HepG2 (cell line): ENCODE measurements around the gene PRSS36. TPM values are rescaled to one million over a fixed set of nuclear protein-coding genes. Genes with fewer than 3 reads are reported as not detected.
A peak's percentile ranks its signal among the peaks of the same experiment; 100 is the strongest.

ENCODE experiments used
- ATAC-seq: fragments of 200-7000 bp; cut with Tn5 transposase; 3 replicates; pipeline ENCODE4 v1.9.1; 2020; ENCODE audit warnings: mild to moderate bottlenecking, moderate library complexity
- BruUV-seq: library from RNA; stranded (reverse); fragments of 400-500 nt; replicated peaks from 2 replicates; lab custom pipeline; 2021; lab: Mats Ljungman, UMichigan
- CTCF ChIA-PET: fragments of 300-600 bp; formaldehyde crosslinking; extraction: SDS; loops from one replicate; lab custom pipeline; 2021; ENCODE audit warnings: low total read pairs, inconsistent platforms, low intra/inter-chr PET ratio; lab: Yijun Ruan, JAX
- POLR2A ChIA-PET: fragments of 350-600 bp; sonication (Branson Sonifier 250); formaldehyde crosslinking; loops from one replicate; lab custom pipeline; 2020; ENCODE audit warnings: antibody characterized with exemption, inconsistent platforms; lab: Yijun Ruan, JAX
- DNase-seq: peaks from one replicate; pipeline ENCODE4 v3.0.0-alpha.2; 2015; ENCODE audit warnings: low spot score
- FAIRE-seq: peaks from 3 replicates; lab custom pipeline; 2011; peaks lifted over from hg19 to GRCh38; lab: Jason Lieb, UNC
- H2AFZ ChIP-seq: one replicate; pipeline ENCODE4 v1.6.1; 2011; ENCODE audit warnings: low read length, inconsistent platforms
- H3K27ac ChIP-seq: fragments of 300-600 bp; 3 replicates; pipeline ENCODE4 v1.8.0; 2011; ENCODE audit warnings: mixed run types, mild to moderate bottlenecking, mixed read lengths, low read length, inconsistent platforms; ENCODE audit not compliant: insufficient read depth; ENCODE audit errors: extremely low read length
- H3K27me3 ChIP-seq, 2 experiments: fragments of 200-600 bp in 1 of 2; 2 replicates in 1 of 2; 3 replicates in 1 of 2; pipeline versions ENCODE4 v1.6.0 to v1.8.0; 2011; ENCODE audit warnings: low read length in 2 of 2, mild to moderate bottlenecking in 2 of 2, moderate library complexity in 2 of 2, inconsistent platforms in 1 of 2; ENCODE audit not compliant: insufficient read depth in 2 of 2, control insufficient read depth in 1 of 2
- H3K36me3 ChIP-seq, 2 experiments: fragments of 200-600 bp in 1 of 2; replicated peaks in 1 of 2; 2 replicates in 1 of 2; 3 replicates in 1 of 2; pipeline versions ENCODE4 v1.5.1 to v1.8.0; 2011; ENCODE audit warnings: low read length in 2 of 2, inconsistent platforms in 1 of 2; ENCODE audit not compliant: insufficient read depth in 2 of 2, control insufficient read depth in 1 of 2
- H3K4me1 ChIP-seq: 2 replicates; pipeline ENCODE4 v1.5.1; 2012; ENCODE audit warnings: low read length, inconsistent platforms; ENCODE audit not compliant: insufficient read depth
- H3K4me2 ChIP-seq: 2 replicates; pipeline ENCODE4 v1.6.0; 2011; ENCODE audit warnings: low read depth, low read length, inconsistent platforms
- H3K4me3 ChIP-seq, 3 experiments: fragments of 200-600 bp in 1 of 3; sonication (generic), shearing (Covaris generic) in 1 of 3; replicated peaks in 1 of 3; 2 replicates each; pipeline ENCODE4 v1.5.1; 2011 to 2016; ENCODE audit warnings: low read length in 3 of 3, inconsistent platforms in 2 of 3, low read depth in 2 of 3, mild to moderate bottlenecking in 2 of 3, control low read depth in 1 of 3, mixed read lengths in 1 of 3; ENCODE audit not compliant: insufficient read depth in 1 of 3
- H3K79me2 ChIP-seq: one replicate; pipeline ENCODE4 v1.6.1; 2011; ENCODE audit warnings: low read length, inconsistent platforms; ENCODE audit not compliant: insufficient read depth
- H3K9ac ChIP-seq: 2 replicates; pipeline ENCODE4 v1.6.0; 2011; ENCODE audit warnings: mild to moderate bottlenecking, low read depth, low read length, inconsistent platforms; ENCODE audit not compliant: insufficient read depth
- H3K9me3 ChIP-seq: 2 replicates; pipeline ENCODE4 v1.5.1; 2012; ENCODE audit warnings: mild to moderate bottlenecking, low read length
- H4K20me1 ChIP-seq: 2 replicates; pipeline ENCODE4 v1.6.0; 2011; ENCODE audit warnings: inconsistent platforms, mild to moderate bottlenecking, low read length, moderate library complexity; ENCODE audit not compliant: insufficient read depth
- AGO2 ChIP-seq: fragments of 200-400 bp; formaldehyde crosslinking; optimal IDR thresholded peaks from 2 replicates; pipeline ENCODE3; 2017; ENCODE audit warnings: mild to moderate bottlenecking, low read depth, low read length, moderate library complexity
- AKAP8 ChIP-seq: sonication (generic); formaldehyde crosslinking; IDR thresholded peaks from 2 replicates; pipeline ENCODE4 v1.5.1; 2020; ENCODE audit warnings: mild to moderate bottlenecking, missing genetic modification reagents
- ARNT ChIP-seq: fragments of 450-650 bp; IDR thresholded peaks from 2 replicates; pipeline ENCODE4 v1.6.1; 2017
- DBP ChIP-seq: sonication (generic); formaldehyde crosslinking; IDR thresholded peaks from 2 replicates; pipeline ENCODE4 v1.4.0; 2020; ENCODE audit warnings: missing genetic modification reagents; ENCODE audit errors: not compliant biosample characterization
- EEA1 ChIP-seq: sonication (generic); formaldehyde crosslinking; IDR thresholded peaks from 2 replicates; pipeline ENCODE4 v1.5.1; 2020; ENCODE audit warnings: mild to moderate bottlenecking, missing genetic modification reagents, borderline replicate concordance
- GMEB1 ChIP-seq: sonication (generic); formaldehyde crosslinking; IDR thresholded peaks from 2 replicates; pipeline ENCODE4 v1.5.1; 2020; ENCODE audit warnings: missing genetic modification reagents, mild to moderate bottlenecking, borderline replicate concordance
- JUNB ChIP-seq: sonication (generic); formaldehyde crosslinking; IDR thresholded peaks from 2 replicates; pipeline ENCODE4 v1.8.0; 2022; ENCODE audit warnings: missing genetic modification reagents, mild to moderate bottlenecking, borderline replicate concordance
- KLF13 ChIP-seq: sonication (generic); formaldehyde crosslinking; IDR thresholded peaks from 2 replicates; pipeline ENCODE4 v1.4.0; 2020; ENCODE audit warnings: mild to moderate bottlenecking, missing genetic modification reagents
- NCOA1 ChIP-seq: sonication (generic); formaldehyde crosslinking; IDR thresholded peaks from 2 replicates; pipeline ENCODE4 v1.9.0; 2021; ENCODE audit warnings: missing genetic modification reagents
- NCOA2 ChIP-seq: sonication (generic); formaldehyde crosslinking; IDR thresholded peaks from 2 replicates; pipeline ENCODE4 v1.8.0; 2022; ENCODE audit warnings: inconsistent platforms
- RBFOX2 ChIP-seq: fragments of 200-400 bp; formaldehyde crosslinking; IDR thresholded peaks from 2 replicates; pipeline ENCODE4 v1.6.1; 2017; ENCODE audit warnings: low read depth, mild to moderate bottlenecking, low read length
- RFXAP ChIP-seq: sonication (generic); formaldehyde crosslinking; IDR thresholded peaks from 2 replicates; pipeline ENCODE4 v1.4.0; 2020; ENCODE audit warnings: missing genetic modification reagents, borderline replicate concordance
- ZNF333 ChIP-seq: sonication (generic); formaldehyde crosslinking; IDR thresholded peaks from 2 replicates; pipeline ENCODE4 v1.4.0; 2020; ENCODE audit warnings: mild to moderate bottlenecking, missing genetic modification reagents, borderline replicate concordance
- ZNF777 ChIP-seq: sonication (generic); formaldehyde crosslinking; IDR thresholded peaks from 2 replicates; pipeline ENCODE4 v1.4.0; 2020; ENCODE audit warnings: missing genetic modification reagents
- WGBS: methylation state at CpG from one replicate; pipeline ENCODE4 v1.1.6; 2017; ENCODE audit warnings: low lambda C conversion rate; 5-methylcytosine and 5-hydroxymethylcytosine counted together
- in situ Hi-C: cut with HindIII; loops from 2 replicates; pipeline ENCODE4 v1.10.0; 2017; ENCODE audit warnings: low pct_unique_long_range_greater_than_20kb; ENCODE audit not compliant: extremely low pct_ligation_motif_present
- intact Hi-C: fragments of 100-400 bp; cut with micrococcal nuclease; formaldehyde crosslinking; loops from one replicate; pipeline ENCODE4 v1.10.0; 2022; ENCODE audit not compliant: unreplicated experiment
- polyA plus RNA-seq, 8 experiments: library from polyadenylated mRNA; depleted of rRNA in 3 of 8; stranded (reverse) in 7 of 8; unstranded in 1 of 8; fragments of >200 nt; fragmentation: Illumina TruSeq in 4 of 8; extraction: Trizol in 4 of 8; gene quantifications; 2 replicates each; pipeline versions ENCODE4 v1.2.1 to v1.2.3, GENCODE V29; 2011 to 2016; ENCODE audit warnings: low read depth in 4 of 8, missing spikeins in 1 of 8, mixed read lengths in 1 of 8; ENCODE audit not compliant: insufficient read depth in 1 of 8
- total RNA-seq, 5 experiments: library from RNA; depleted of rRNA; stranded (reverse); fragments of >200 nt; fragmentation: Illumina TruSeq; extraction: Trizol; gene quantifications; 2 replicates each; pipeline ENCODE4 v1.2.3, GENCODE V29; 2016; ENCODE audit warnings: low read depth in 1 of 5
- TF ChIP-seq, protein P1 (sequence below): sonication (generic); formaldehyde crosslinking; IDR thresholded peaks from 2 replicates; pipeline ENCODE4 v1.8.0; 2022; ENCODE audit warnings: mild to moderate bottlenecking, missing genetic modification reagents

Gene PRSS36
- total and polyA plus RNA-seq, 2 of the 13 experiments (the other 11 are each of a cell fraction or from before 2014, with no cell fraction given) = 1.5 to 2.1 TPM

GRCh38 chr16:31112711-31113110 lies 37.2 kb downstream of the PRSS36 start:
- intact Hi-C loops = no loop called here
- Histone ChIP-seq H3K27me3 (no peaks in the 10 kb centered on the region), H4K20me1 (no peaks in the 10 kb centered on the region), H3K9ac (no peak overlapping the region), H3K4me1 (peaks cover 43% of the 10 kb centered on the region), H3K9me3 (no peaks in the 10 kb centered on the region), H3K4me3 (no peak overlapping the region), H3K27ac (peak overlapping the region; percentile 64), H2AFZ (no peak overlapping the region), H3K36me3 (peaks cover 20 to 35% of the 10 kb centered on the region in 2 experiments), H3K4me2 (no peak overlapping the region), H3K79me2 (peaks cover 12% of the 10 kb centered on the region)
- ChIA-PET POLR2A (interaction anchor here (0.9 to 1.5 kb wide), 3 partner anchors 13 to 39 kb away, joined by 3 read pairs; partner anchors contain the start of genes ZNF646 and ZNF668), CTCF (no interaction called here)
- no TSS peak for BruUV-seq
- WGBS = 93% methylated on average over 2 of the region's 2 CpGs
- ATAC-seq = no peak
- no peak for FAIRE-seq
- TF ChIP-seq KLF13 = 0 out of 2 replicates have a peak, but pooled peaks have one; percentile 10
- TF ChIP-seq ARNT = no peak
- DNase-seq = no peak
- in situ Hi-C loops = no loop called here

DNA sequence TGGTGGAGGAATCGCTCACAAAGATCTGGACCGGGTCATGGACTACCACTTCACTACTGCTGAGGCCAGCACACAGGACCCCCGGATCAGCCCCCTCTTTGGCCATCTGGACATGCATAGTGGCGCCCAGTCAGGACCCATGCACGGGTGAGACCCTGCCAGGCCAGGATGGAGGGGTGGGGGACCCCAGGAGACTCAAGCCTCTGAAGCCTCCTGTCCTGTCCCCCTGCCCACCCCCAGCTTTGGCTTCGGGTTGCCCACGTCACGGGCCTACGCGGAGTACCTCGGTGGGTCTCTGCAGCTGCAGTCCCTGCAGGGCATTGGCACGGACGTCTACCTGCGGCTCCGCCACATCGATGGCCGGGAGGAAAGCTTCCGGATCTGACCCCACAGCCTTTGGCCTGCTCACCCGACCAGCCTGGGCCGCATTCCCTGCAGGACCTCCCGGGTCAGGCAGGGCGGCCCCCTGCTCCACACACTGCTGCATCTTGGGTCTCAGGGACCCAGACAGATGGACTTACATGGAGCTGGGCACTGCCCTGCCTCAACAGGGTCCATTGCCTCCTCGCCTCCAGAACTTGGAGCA lies 37.9 kb downstream of the PRSS36 start:
- no peak for FAIRE-seq
- H3K4me1 ChIP-seq = peaks cover 51% of the 10 kb centered on the region
- H3K36me3 ChIP-seq = peaks cover 20 to 35% of the 10 kb centered on the region in 2 experiments

More for the DNA sequence above, 37.9 kb downstream of the PRSS36 start:
- no peak for TF ChIP-seq JUNB
- TF ChIP-seq NCOA2 (CRISPR knock-in tag) = no peak
- no peak for TF ChIP-seq RFXAP (CRISPR knock-in tag)
- no peak for TF ChIP-seq NCOA1
- TF ChIP-seq AKAP8 (CRISPR knock-in tag) = 0 out of 2 replicates have a peak, but pooled peaks have one; percentile 27
- TF ChIP-seq EEA1 (CRISPR knock-in tag) = 0 out of 2 replicates have a peak, but pooled peaks have one; percentile 33
- peak; percentile 62 for TF ChIP-seq RBFOX2
- no peak for TF ChIP-seq DBP (CRISPR knock-in tag)
- TF ChIP-seq GMEB1 = no peak
- TF ChIP-seq, protein P1, sequence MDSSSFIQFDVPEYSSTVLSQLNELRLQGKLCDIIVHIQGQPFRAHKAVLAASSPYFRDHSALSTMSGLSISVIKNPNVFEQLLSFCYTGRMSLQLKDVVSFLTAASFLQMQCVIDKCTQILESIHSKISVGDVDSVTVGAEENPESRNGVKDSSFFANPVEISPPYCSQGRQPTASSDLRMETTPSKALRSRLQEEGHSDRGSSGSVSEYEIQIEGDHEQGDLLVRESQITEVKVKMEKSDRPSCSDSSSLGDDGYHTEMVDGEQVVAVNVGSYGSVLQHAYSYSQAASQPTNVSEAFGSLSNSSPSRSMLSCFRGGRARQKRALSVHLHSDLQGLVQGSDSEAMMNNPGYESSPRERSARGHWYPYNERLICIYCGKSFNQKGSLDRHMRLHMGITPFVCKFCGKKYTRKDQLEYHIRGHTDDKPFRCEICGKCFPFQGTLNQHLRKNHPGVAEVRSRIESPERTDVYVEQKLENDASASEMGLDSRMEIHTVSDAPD = no peak
- peak; percentile 79 for TF ChIP-seq AGO2
- no peak for TF ChIP-seq ZNF777
- TF ChIP-seq ZNF333 (CRISPR knock-in tag) = no peak
- intact Hi-C loops = no loop called here
- DNase-seq (no peak), ATAC-seq (no peak)
- Histone ChIP-seq H3K9me3 (no peaks in the 10 kb centered on the region), H3K4me3 (no peak overlapping the region), H3K9ac (no peak overlapping the region), H3K27me3 (no peaks in the 10 kb centered on the region), H4K20me1 (no peaks in the 10 kb centered on the region), H3K27ac (no peak overlapping the region), H3K79me2 (peaks cover 12% of the 10 kb centered on the region), H2AFZ (no peak overlapping the region), H3K4me2 (no peak overlapping the region)
- no TSS peak for BruUV-seq
- WGBS = 96% methylated on average over 18 of the region's 23 CpGs
- CTCF ChIA-PET = no interaction called here
- POLR2A ChIA-PET = interaction anchor here (0.9 kb wide), 1 partner anchor 38 kb away, joined by 3 read pairs; the partner anchor contains the start of genes ZNF646 and ZNF668
- in situ Hi-C loops = no loop called here
